Stomach (tissue), 4 donors: ENCODE measurements around the gene MYO5A.

Experiments
- POLR2AphosphoS5 ChIP-seq, 3 donors: sonication (generic); formaldehyde crosslinking; IDR thresholded peaks; one replicate each; pipeline ENCODE4 v1.6.1; 2016; ENCODE audit warnings: antibody characterized with exemption in 3 of 3
- TF ChIP-seq, protein P1 (sequence below), 7 experiments: fragments of 450-650 bp in 4 of 7; fragments of 200-600 bp in 3 of 7; sonication (generic) in 3 of 7; IDR thresholded peaks; one replicate each; pipeline ENCODE4 v1.5.1; 2016 to 2019; ENCODE audit warnings: antibody characterized with exemption in 7 of 7, control low read depth in 2 of 7, mild to moderate bottlenecking in 1 of 7

DNA sequence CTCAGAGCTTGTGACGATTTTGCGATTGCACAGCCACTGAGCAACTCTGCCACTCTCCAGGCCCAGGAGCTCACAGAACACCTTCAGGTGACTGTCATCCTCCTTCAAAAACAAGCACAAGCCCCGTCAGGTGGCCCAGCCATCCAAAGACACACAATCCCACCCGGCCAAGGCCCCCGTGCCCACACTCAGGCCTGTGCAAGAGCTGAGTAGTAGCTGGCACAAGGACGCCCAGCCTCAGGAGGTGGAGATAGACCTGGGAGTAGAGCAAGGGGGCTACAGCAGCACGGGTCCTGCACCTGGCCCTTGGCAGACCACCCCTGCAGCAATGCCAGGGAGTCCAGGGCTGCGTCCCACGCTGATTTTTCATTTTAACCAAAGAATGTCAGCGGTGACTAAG, 267.7 kb downstream of the MYO5A start:
- TF ChIP-seq POLR2AphosphoS5 (IDR thresholded peaks at IDR 0.05): no peak
- TF ChIP-seq, protein P1, sequence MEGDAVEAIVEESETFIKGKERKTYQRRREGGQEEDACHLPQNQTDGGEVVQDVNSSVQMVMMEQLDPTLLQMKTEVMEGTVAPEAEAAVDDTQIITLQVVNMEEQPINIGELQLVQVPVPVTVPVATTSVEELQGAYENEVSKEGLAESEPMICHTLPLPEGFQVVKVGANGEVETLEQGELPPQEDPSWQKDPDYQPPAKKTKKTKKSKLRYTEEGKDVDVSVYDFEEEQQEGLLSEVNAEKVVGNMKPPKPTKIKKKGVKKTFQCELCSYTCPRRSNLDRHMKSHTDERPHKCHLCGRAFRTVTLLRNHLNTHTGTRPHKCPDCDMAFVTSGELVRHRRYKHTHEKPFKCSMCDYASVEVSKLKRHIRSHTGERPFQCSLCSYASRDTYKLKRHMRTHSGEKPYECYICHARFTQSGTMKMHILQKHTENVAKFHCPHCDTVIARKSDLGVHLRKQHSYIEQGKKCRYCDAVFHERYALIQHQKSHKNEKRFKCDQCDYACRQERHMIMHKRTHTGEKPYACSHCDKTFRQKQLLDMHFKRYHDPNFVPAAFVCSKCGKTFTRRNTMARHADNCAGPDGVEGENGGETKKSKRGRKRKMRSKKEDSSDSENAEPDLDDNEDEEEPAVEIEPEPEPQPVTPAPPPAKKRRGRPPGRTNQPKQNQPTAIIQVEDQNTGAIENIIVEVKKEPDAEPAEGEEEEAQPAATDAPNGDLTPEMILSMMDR (IDR thresholded peaks at IDR 0.05): no peak
